ENCODE results near the gene CC2D1B. TPM values are rescaled to one million over a fixed set of nuclear protein-coding genes. Genes with fewer than 3 reads are reported as not detected.
"Not testable (repeated sequence)": the region's sequence is repeated elsewhere in the genome, so short reads cannot be mapped to it uniquely, and the experiment has no call there.

The CC2D1B gene
- 10 to 100 TPM; 26.1 to 26.5 TPM for total RNA-seq

GRCh38 chr1:52365746-52366516 is at the start of gene CC2D1B:
Gene CC2D1B (minus strand): TSS chr1:52366205. CDS start chr1:52364620, 1,585 bp downstream.
- Mint-ChIP-seq H3K36me3 (peaks cover 24% of the 10 kb centered on the region), H3K4me1 (peaks cover 35% of the 10 kb centered on the region), H3K4me3 (peak within 1 kb of the TSS; percentile 98), H3K9me3 (no peaks in the 10 kb centered on the region), H3K27me3 (no peaks in the 10 kb centered on the region), H3K27ac (peak within 1 kb of the TSS; percentile 95)
- DNase-seq, result peak; percentile 100

GRCh38 chr1:52414942-52415341 is 48.9 kb upstream of the CC2D1B start:
- Mint-ChIP-seq H3K27me3 (no peaks in the 10 kb centered on the region), H3K9me3 (no peaks in the 10 kb centered on the region), H3K4me1 (peaks cover 7% of the 10 kb centered on the region), H3K36me3 (peaks cover 48% of the 10 kb centered on the region), H3K4me3 (no peak overlapping the region), H3K27ac (no peak overlapping the region)
- DNase-seq, result no peak

- Mint-ChIP-seq H3K27me3 (no peaks in the 10 kb centered on the region), H3K9me3 (no peaks in the 10 kb centered on the region), H3K27ac (no peak overlapping the region), H3K4me1 (peaks cover 2% of the 10 kb centered on the region), H3K4me3 (no peak overlapping the region), H3K36me3 (peaks cover 43% of the 10 kb centered on the region)
- no peak for DNase-seq
These were observed 47.5 kb upstream of the CC2D1B start for GRCh38 chr1:52413410-52413989.

- H3K4me1 Mint-ChIP-seq, result peaks cover 40% of the 10 kb centered on the region
- H3K27me3 Mint-ChIP-seq, result no peaks in the 10 kb centered on the region
- H3K9me3 Mint-ChIP-seq, result no peaks in the 10 kb centered on the region
- H3K36me3 Mint-ChIP-seq, result peaks cover 61% of the 10 kb centered on the region
- peak overlapping the region; percentile 100 for H3K27ac Mint-ChIP-seq
- DNase-seq, result no peak
- H3K4me3 Mint-ChIP-seq, result peak overlapping the region; percentile 100
These were observed 39.0 kb upstream of the CC2D1B start for GRCh38 chr1:52404975-52405338.

GRCh38 chr1:52404116-52404974 is 38.3 kb upstream of the CC2D1B start, which contains the start of the genes ORC1 and PRPF38A:
Gene ORC1 (minus strand): TSS chr1:52404423. CDS start chr1:52402223, 2,200 bp downstream.
Gene PRPF38A (plus strand): TSS chr1:52404602. CDS start chr1:52404750, 148 bp downstream.
- H3K4me3 Mint-ChIP-seq, result peak within 1 kb of the TSS; percentile 100
- no peaks in the 10 kb centered on the region for H3K27me3 Mint-ChIP-seq
- H3K4me1 Mint-ChIP-seq, result peaks cover 40% of the 10 kb centered on the region
- peak within 1 kb of the TSS; percentile 100 for H3K27ac Mint-ChIP-seq
- peaks cover 65% of the 10 kb centered on the region for H3K36me3 Mint-ChIP-seq
- no peaks in the 10 kb centered on the region for H3K9me3 Mint-ChIP-seq
- DNase-seq, result peak; percentile 96

- peak overlapping the region; percentile 100 for H3K27ac Mint-ChIP-seq
- peak overlapping the region; percentile 100 for H3K4me3 Mint-ChIP-seq
- no peaks in the 10 kb centered on the region for H3K27me3 Mint-ChIP-seq
- H3K4me1 Mint-ChIP-seq, result peaks cover 40% of the 10 kb centered on the region
- peak; percentile 42 for DNase-seq
- H3K36me3 Mint-ChIP-seq, result peaks cover 65% of the 10 kb centered on the region
- no peaks in the 10 kb centered on the region for H3K9me3 Mint-ChIP-seq
These were observed 37.6 kb upstream of the CC2D1B start for GRCh38 chr1:52403566-52404115.

- H3K36me3 Mint-ChIP-seq, result peaks cover 65% of the 10 kb centered on the region
- H3K27ac Mint-ChIP-seq, result peak overlapping the region; percentile 100
- H3K9me3 Mint-ChIP-seq, result no peaks in the 10 kb centered on the region
- no peaks in the 10 kb centered on the region for H3K27me3 Mint-ChIP-seq
- peaks cover 38% of the 10 kb centered on the region for H3K4me1 Mint-ChIP-seq
- peak overlapping the region; percentile 100 for H3K4me3 Mint-ChIP-seq
- no peak for DNase-seq
These were observed 36.8 kb upstream of the CC2D1B start for GRCh38 chr1:52402860-52403240.

- Mint-ChIP-seq H3K4me1 (peaks cover 24% of the 10 kb centered on the region), H3K36me3 (peaks cover 69% of the 10 kb centered on the region), H3K4me3 (no peak overlapping the region), H3K27ac (no peak overlapping the region), H3K27me3 (no peaks in the 10 kb centered on the region), H3K9me3 (no peaks in the 10 kb centered on the region)
- DNase-seq, result no peak
These were observed 34.1 kb upstream of the CC2D1B start for GRCh38 chr1:52400131-52400530.

GRCh38 chr1:52399629-52400028 is 33.6 kb upstream of the CC2D1B start:
- H3K27me3 Mint-ChIP-seq, result no peaks in the 10 kb centered on the region
- H3K36me3 Mint-ChIP-seq, result peaks cover 71% of the 10 kb centered on the region
- H3K4me1 Mint-ChIP-seq, result peaks cover 24% of the 10 kb centered on the region
- H3K9me3 Mint-ChIP-seq, result no peaks in the 10 kb centered on the region
- H3K27ac Mint-ChIP-seq, result no peak overlapping the region
- H3K4me3 Mint-ChIP-seq, result no peak overlapping the region
- DNase-seq, result no peak

- Mint-ChIP-seq H3K9me3 (no peaks in the 10 kb centered on the region), H3K27me3 (no peaks in the 10 kb centered on the region), H3K4me1 (no peaks in the 10 kb centered on the region), H3K27ac (no peak overlapping the region), H3K36me3 (peaks cover 65% of the 10 kb centered on the region), H3K4me3 (no peak overlapping the region)
- no peak for DNase-seq
These were observed 27.2 kb upstream of the CC2D1B start for GRCh38 chr1:52393174-52393573.

GRCh38 chr1:52386458-52386857 is 20.5 kb upstream of the CC2D1B start:
- H3K4me3 Mint-ChIP-seq, result no peak overlapping the region
- DNase-seq, result no peak
- H3K4me1 Mint-ChIP-seq, result no peaks in the 10 kb centered on the region
- no peaks in the 10 kb centered on the region for H3K9me3 Mint-ChIP-seq
- H3K27me3 Mint-ChIP-seq, result no peaks in the 10 kb centered on the region
- H3K36me3 Mint-ChIP-seq, result peaks cover 58% of the 10 kb centered on the region
- no peak overlapping the region for H3K27ac Mint-ChIP-seq

GRCh38 chr1:52385376-52385775 is 19.4 kb upstream of the CC2D1B start:
- Mint-ChIP-seq H3K36me3 (peaks cover 56% of the 10 kb centered on the region), H3K4me1 (no peaks in the 10 kb centered on the region), H3K4me3 (no peak overlapping the region), H3K9me3 (no peaks in the 10 kb centered on the region), H3K27ac (no peak overlapping the region), H3K27me3 (no peaks in the 10 kb centered on the region)
- DNase-seq, result no peak

GRCh38 chr1:52369851-52370250 is 3.8 kb upstream of the CC2D1B start:
- not testable (repeated sequence) for DNase-seq, H3K4me3 Mint-ChIP-seq, H3K27me3 Mint-ChIP-seq, H3K9me3 Mint-ChIP-seq, H3K27ac Mint-ChIP-seq
- Mint-ChIP-seq H3K36me3 (peaks cover 36% of the 10 kb centered on the region), H3K4me1 (peaks cover 22% of the 10 kb centered on the region)

GRCh38 chr1:52368383-52369172 is 2.6 kb upstream of the CC2D1B start:
- Mint-ChIP-seq H3K9me3 (no peaks in the 10 kb centered on the region), H3K27ac (no peak overlapping the region), H3K4me3 (peak overlapping the region; percentile 44), H3K4me1 (peaks cover 29% of the 10 kb centered on the region), H3K27me3 (no peaks in the 10 kb centered on the region), H3K36me3 (peaks cover 30% of the 10 kb centered on the region)
- DNase-seq, result peak; percentile 74
